HG03575 (cell line): ENCODE results near the gene CRKL.

Source experiments
- ATAC-seq: cut with Tn5 transposase; IDR thresholded peaks from one replicate; pipeline ENCODE4 v1.9.1; 2021; ENCODE audit not compliant: unreplicated experiment, insufficient number of reproducible peaks, low FRiP score; ENCODE audit errors: extremely low read depth

The CRKL gene

DNA sequence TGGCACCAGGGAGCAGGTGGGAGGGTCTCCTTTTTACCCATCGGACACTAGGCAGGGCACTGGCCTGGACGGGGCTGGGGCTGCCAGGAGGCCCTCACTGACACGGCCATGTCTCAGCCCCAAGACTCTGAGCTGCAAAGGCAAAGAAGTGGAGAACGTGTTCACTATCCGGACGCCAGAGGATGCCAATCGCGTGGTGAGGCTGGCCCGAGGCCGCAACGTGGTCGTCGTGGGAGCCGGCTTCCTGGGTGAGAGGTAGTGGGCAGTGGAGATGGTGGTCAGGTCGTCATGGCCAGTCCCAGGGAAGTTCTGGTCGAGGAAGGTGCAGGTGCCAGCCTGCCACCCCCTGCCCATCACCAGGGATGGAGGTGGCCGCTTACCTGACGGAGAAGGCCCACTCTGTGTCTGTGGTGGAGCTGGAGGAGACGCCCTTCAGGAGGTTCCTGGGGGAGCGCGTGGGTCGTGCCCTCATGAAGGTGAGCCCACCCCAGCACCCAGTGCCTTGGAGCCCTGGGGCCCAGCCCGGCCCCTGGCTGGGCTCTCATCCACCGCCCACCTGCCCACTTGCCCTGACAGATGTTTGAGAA, 59.2 kb downstream of the CRKL start:
- ATAC-seq, result no peak

- no peak for ATAC-seq
Observed at GRCh38 chr22:20977019-20977418, 59.8 kb downstream of the CRKL start.

DNA sequence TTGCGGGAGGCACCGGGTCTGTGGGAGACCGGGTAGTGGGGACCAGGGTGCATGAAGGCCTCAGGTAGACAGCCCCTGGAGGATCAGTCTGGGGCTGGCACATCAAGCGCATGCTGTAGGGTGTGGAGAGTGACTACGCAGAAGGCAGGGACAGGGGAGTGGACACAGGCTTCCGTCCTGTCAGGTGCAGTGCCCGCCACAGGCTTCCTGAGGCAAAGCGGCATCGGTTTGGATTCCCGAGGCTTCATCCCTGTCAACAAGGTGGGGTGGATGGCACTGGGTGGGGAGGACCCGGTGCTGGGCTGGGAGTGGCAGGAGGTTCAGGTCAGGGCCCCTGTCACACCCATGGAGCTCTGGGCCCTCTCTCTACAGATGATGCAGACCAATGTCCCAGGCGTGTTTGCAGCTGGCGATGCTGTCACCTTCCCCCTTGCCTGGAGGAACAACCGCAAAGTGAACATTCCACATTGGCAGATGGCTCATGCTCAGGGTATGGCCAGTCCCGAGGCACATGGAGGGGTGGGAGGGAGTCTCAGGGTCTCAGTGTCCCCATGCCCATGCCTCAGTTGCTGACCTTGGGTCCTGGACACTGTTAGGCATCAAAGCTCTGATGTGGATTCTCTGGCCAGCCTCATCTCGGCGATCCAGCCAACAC, 60.4 kb downstream of the CRKL start:
- no peak for ATAC-seq

GRCh38 chr22:20978419-20978818, 61.2 kb downstream of the CRKL start:
- ATAC-seq, result no peak

- no peak for ATAC-seq
Observed at GRCh38 chr22:20979243-20979809, 62.1 kb downstream of the CRKL start.

- ATAC-seq, result no peak
Observed at GRCh38 chr22:20979940-20980453, 62.8 kb downstream of the CRKL start.

DNA sequence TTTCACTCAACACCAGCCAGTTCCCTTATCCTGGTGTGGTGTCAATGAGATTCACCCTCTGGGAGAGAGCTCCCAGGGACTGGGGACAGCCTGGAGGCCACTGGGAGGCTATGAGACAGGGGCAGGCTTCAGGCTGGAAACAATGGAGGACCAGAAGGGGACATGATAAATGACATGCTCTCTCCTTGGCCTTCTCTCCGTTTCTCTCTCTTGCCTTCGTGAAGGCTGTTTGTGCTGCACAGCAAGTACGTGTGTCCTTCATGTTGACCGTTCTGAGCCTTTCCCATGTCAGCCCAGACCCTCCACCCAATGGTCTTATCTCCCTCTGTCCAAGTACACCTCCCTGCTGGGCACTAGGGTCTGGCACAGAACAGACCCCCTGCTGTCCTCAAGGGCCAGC, 63.3 kb downstream of the CRKL start:
- ATAC-seq, result no peak

DNA sequence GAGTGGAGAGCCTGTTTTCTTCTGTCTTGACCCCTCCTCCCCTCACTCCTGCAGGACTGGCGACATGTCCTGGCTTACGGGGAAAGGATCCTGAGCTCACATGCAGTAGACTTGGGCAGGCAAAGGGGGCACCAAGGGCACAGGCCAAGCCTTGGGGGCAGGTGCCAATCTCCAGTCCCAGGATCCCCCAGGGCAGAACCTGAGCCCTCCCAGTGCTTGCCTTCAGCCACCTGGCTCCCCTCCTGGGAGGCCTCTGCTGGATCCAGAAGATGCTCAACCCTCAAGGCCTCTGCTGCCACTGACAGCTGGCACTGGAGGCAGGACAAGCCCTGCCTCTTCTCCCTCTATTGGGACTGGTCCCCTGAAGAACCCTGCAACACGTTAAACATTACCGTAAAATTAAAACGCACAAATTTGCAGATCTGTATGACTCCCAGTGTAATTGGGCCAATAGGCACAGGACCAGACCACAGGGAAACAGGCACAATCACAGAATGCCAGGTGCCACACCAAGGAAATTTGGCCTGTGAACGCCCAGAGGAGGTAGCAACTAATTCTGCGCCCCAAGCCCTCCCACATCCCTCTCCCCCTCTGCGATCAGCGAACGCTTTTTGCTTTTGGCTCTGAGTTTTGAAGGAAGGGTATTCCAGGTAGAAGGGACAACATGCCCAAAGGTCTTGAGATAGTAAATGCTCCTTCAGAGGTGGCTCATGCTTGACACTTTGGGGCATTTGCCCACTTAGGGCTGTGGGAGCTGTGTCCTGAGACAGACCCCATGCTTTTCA, 63.9 kb downstream of the CRKL start:
- ATAC-seq, result no peak

DNA sequence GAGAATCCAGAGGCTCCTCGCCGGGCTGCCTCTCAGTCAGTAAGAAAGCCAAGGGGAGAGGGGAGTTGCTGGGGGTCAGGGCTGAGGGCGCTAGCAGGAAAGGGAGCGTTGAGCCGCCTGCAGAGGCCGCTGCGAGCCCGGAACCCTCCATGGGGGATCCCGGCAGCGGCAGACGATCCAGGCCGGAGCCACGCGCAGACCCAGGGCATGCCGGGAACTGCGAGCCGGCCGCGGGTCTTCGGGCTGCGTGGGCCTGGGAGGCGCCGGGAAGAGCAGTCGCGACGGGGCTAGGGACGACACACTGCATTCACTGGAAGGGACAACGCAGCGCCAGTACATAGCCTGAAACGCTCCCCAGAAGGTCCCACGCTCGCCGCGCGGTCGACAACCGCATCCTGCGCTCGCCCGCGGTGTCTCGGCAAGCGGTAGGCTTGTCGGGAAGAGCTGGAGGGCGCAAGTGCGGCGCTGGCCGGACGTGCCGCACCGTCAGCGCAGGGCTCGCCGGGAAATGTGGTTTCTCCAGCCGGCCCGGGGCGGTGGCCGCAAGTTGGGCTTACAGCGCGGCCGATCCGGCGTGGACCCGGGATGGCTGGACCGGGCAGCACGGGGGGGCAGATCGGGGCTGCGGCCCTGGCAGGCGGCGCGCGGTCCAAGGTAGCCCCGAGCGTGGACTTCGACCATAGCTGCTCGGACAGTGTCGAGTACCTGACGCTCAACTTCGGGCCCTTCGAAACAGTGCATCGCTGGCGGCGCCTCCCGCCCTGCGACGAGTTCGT, 64.8 kb downstream of the CRKL start, which contains the start of gene LZTR1:
LZTR1 (plus strand) TSS at position 511 of the 776 bp plus-strand sequence; CDS start at position 586, 75 bp downstream.
- no peak for ATAC-seq

DNA sequence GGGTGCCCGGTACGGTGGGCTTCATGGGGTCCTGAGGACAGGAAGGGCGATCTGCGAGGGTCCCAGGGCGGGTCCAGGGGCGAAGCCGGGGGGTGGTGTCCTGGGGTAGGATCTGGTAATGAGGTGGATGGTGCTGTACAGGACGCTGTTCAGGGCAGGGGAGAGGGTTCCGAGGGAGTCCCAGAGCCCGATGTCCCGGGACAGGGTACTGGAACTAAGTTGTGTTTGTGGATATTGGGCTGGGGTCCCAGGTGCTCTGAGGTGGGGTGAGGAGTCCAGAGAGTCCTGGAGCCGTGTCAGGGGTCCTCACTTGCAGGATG, 65.3 kb downstream of the CRKL start:
- no peak for ATAC-seq

GRCh38 chr22:20983081-20983771, 66.0 kb downstream of the CRKL start:
- ATAC-seq, result no peak

DNA sequence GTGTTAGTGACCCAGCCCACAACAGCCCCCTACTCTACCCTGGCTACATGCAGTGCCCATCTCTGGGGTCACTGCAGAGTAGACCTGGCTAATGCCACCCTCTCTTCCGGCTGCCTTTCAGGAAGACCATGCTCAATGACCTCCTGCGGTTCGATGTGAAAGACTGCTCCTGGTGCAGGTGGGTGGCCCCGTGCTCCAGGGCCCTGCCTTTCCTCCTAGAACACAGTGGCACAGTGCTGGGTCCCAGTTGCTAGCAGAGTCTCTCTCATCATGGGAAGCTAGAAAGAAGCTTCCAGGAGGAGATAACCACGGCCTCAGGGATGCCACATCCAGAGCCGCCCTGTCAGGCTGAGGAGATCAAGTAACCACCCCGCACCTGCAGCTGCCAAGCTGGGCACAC, 68.5 kb downstream of the CRKL start:
- ATAC-seq, result no peak

GRCh38 chr22:20986365-20986764, 69.2 kb downstream of the CRKL start:
- no peak for ATAC-seq

DNA sequence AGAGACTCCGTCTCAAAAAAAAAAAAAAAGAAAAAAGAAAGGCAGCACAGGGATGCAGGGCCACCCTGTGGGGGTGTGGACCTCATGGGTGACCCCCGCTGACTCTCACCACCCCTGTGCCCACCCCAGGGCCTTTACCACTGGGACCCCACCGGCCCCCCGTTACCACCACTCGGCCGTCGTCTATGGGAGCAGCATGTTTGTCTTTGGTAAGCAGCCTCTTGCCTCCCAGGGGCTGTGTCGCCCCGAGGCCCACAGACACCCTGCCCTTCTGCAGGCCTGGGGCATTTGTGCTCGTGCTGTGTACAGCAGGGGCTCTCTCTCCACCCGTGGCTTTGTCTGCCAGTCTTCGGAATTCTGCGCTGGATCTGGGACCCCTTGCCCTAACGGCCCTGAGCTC, 70.2 kb downstream of the CRKL start:
- no peak for ATAC-seq

DNA sequence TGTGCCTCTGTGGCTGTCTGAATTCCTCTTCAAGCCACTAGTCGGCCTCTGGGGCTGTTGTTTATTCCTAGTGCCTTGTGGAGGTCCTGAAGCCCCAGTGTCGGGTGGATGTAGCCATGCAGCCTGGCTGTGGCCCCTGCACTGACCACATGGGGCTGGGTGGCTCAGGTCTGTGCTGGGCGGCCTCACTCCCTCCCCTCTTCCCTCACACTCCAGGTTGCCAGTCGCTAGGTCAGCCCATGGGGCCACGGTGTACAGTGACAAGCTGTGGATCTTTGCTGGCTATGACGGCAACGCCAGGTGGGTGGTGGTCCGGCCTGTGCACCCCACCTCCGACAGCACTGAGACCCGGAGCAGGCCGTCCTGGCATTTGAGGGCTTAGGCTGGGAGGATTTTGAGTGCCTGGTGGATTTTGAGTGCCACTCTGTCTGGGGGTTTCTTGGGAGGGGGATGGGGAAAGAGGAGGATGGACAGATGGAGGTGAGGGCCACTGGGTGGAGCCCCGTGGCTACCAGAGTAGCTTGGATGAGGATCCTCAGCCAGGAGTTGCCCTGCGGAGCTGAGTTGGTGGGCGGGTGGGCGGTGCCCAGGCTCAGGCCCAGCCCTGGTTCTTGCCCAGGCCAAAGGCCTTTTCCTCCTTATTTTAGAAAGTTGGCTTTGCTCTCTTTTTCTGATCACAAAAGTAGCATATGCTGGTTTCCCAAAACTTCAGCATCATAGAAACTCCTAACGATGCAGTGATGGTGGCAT, 71.5 kb downstream of the CRKL start:
- ATAC-seq, result no peak

- ATAC-seq, result no peak
Observed at GRCh38 chr22:20989323-20990138, 72.3 kb downstream of the CRKL start.
